ENCODE data around the gene MAP1LC3A. TPM values are rescaled to one million over a fixed set of nuclear protein-coding genes. Genes with fewer than 3 reads are reported as not detected.

MAP1LC3A gene
- total RNA-seq, 4 donors from 2014 or later, result 62.4 to 139 (median 106) TPM

DNA sequence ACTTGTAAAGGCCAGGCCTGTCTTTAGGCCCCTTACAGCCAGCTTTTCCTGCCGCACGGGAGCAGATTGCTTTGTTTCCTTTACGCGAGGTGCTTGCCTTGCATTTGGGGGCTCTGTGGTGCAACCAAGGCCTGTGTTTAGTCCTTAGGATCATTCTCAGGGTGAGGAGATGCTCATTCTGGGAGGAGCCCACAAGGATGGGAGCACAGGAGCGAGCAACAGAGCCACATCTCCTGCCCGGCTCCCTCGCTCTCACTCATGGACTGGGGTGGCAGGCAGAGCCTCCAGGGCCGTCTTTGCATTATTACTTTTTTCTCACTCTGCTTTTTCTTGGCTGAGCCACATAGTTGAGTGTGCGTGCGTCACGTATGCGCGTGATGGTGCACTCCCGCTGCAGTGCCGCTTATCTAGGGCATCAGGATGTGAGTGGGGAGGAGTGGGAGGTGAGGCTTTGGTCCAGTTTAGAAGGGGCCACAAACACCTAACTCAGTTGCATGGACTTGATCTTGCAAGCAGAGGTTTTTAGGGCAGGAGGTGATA is 23.1 kb upstream of the MAP1LC3A start:
- Histone ChIP-seq H3K27ac (peak overlapping the region in 3 of 4 donors; percentile 51 to 90 (median 67)), H3K27me3 (no peaks in the 10 kb centered on the region), H3K4me1 (peaks cover 0 to 36% (median 8%) of the 10 kb centered on the region in 4 donors), H3K9me3 (no peaks in the 10 kb centered on the region), H3K36me3 (peaks cover 2 to 89% (median 11%) of the 10 kb centered on the region in 3 donors), H3K4me3 (no peak overlapping the region)
- DNase-seq (ENCODE audit: low spot score in 2 of 2), result no peak
- whole genome bisulfite sequencing, 2 donors, result 82 to 91% methylated on average over 15 of the region's 15 CpGs
- TF ChIP-seq, protein P1, sequence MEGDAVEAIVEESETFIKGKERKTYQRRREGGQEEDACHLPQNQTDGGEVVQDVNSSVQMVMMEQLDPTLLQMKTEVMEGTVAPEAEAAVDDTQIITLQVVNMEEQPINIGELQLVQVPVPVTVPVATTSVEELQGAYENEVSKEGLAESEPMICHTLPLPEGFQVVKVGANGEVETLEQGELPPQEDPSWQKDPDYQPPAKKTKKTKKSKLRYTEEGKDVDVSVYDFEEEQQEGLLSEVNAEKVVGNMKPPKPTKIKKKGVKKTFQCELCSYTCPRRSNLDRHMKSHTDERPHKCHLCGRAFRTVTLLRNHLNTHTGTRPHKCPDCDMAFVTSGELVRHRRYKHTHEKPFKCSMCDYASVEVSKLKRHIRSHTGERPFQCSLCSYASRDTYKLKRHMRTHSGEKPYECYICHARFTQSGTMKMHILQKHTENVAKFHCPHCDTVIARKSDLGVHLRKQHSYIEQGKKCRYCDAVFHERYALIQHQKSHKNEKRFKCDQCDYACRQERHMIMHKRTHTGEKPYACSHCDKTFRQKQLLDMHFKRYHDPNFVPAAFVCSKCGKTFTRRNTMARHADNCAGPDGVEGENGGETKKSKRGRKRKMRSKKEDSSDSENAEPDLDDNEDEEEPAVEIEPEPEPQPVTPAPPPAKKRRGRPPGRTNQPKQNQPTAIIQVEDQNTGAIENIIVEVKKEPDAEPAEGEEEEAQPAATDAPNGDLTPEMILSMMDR (IDR thresholded peaks at IDR 0.05), result no peak
- TF ChIP-seq POLR2A (IDR thresholded peaks at IDR 0.05) (no peak), EP300 (IDR thresholded peaks at IDR 0.05) (no peak)

DNA sequence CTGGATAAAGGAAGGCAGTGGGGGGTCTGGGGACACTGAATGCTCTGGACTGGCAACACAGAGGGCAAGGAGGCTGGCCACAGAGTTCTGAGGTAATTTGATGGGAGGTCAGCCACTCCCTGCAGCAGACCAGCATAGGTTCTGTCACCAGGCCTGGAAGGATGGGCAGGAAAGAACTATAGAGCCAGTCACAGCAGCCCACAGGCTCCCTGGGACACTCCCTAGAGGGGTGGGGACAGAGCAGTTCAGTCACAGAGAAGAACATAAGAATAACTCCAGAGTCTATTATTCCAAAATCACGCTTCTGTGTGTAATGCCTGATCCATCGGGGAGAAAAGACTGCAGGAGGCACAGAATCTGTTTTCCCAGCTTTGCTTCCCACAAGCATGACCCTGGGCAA is 22.7 kb upstream of the MAP1LC3A start:
- Histone ChIP-seq H3K27me3 (no peaks in the 10 kb centered on the region), H3K4me3 (no peak overlapping the region), H3K9me3 (no peaks in the 10 kb centered on the region), H3K4me1 (peaks cover 0 to 31% (median 6%) of the 10 kb centered on the region in 4 donors), H3K36me3 (peaks cover 2 to 89% (median 16%) of the 10 kb centered on the region in 3 donors), H3K27ac (peak overlapping the region in 3 of 4 donors; percentile 51 to 90 (median 67))
- TF ChIP-seq POLR2A (IDR thresholded peaks at IDR 0.05), result no peak
- TF ChIP-seq EP300 (IDR thresholded peaks at IDR 0.05), result no peak
- TF ChIP-seq, protein P1 (IDR thresholded peaks at IDR 0.05), result no peak
- WGBS, 2 donors, result 76 to 96% methylated on average over 2 of the region's 2 CpGs
- no peak for DNase-seq (ENCODE audit: low spot score in 2 of 2)

DNA sequence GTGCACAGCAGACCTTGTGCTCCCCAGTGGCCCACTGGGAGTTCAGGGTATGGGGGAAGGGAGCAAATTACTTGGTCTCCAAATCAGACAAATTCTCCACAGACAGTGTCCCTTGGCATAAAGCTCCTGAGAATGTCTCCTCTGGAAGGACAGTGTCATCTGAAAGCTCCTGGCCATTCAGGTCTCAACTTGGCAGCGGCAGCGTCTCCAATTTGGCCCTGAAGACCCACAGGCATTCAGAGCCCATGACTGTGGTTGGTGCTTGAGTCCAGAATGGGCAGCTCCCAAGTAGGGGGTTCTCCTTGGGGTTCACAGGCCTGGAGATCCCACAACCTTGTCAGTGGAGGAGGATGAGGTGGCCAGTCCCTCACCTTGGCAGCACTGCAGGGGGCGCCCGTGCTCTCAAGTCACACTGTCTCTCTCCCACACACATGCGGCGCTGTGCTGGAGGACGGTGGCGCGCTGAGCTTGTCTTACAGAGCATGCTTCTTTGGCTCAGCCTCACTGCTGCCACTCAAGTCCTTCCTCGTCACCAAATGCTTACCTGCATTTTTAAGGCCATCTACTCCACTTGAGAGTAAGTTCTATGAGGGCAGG is 21.6 kb upstream of the MAP1LC3A start:
- H3K36me3 ChIP-seq, result peaks cover 6 to 96% (median 21%) of the 10 kb centered on the region in 3 donors
- peak in 1 of 2 donors; percentile 26 for DNase-seq (ENCODE audit: low spot score in 2 of 2)
- peak overlapping the region in 3 of 4 donors; percentile 4 to 90 (median 48) for H3K27ac ChIP-seq
- H3K27me3 ChIP-seq, result no peaks in the 10 kb centered on the region
- TF ChIP-seq POLR2A (IDR thresholded peaks at IDR 0.05), result no peak
- TF ChIP-seq, protein P1 (IDR thresholded peaks at IDR 0.05), result peak in 3 of 5 experiments; percentile 11 to 28 (median 15)
- no peaks in the 10 kb centered on the region for H3K9me3 ChIP-seq
- no peak overlapping the region for H3K4me3 ChIP-seq
- 82 to 88% methylated on average over 10 of the region's 10 CpGs for WGBS, 2 donors
- H3K4me1 ChIP-seq, result peaks cover 0 to 21% (median 4%) of the 10 kb centered on the region in 4 donors

DNA sequence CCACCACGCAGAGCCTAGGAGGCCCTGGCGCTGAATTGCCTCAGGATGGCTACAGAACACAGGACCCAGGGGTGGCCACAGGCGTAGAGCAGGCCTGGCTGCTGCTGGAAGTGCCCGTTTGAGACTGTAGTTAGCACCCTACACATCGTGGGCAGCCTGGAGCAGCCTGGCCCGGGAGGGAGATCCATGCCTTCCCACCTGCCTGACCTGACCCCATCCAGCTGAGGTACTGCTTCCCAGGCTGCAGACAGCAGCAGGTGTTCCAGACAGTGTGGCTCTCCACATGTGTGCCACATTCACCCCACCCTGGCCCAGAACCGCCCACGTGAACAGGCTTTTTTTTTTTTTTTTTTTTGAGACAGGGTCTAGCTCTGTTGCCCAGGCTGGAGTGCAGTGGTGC is 20.9 kb upstream of the MAP1LC3A start:
- TF ChIP-seq POLR2A (IDR thresholded peaks at IDR 0.05) (no peak), EP300 (IDR thresholded peaks at IDR 0.05) (no peak)
- TF ChIP-seq, protein P1 (IDR thresholded peaks at IDR 0.05), result no peak
- WGBS, 2 donors, result 83 to 86% methylated on average over 7 to 8 of the region's 8 CpGs

DNA sequence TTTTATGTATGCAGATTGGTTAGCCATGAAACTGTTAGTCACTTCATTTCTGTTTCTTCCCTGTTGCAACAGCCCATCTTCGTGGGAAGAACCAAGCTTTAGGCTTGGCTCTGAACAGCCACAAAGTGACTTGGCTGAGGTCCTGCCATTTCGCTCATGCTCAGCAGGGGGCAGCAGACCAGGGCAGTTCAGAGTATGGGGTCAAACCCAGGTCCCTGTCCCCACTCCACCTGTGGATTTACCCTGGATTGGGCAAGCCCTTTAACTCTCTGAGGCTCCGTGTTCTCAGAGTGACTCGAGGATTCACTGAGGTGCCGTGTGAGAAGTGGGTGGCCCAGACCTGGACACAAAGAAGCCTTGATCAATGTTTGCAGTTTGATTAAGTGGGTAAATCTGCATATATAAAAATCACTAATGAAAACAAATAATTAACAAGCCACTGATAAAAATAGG is 19.8 kb upstream of the MAP1LC3A start:
- no peak for TF ChIP-seq POLR2A (IDR thresholded peaks at IDR 0.05)
- no peak for TF ChIP-seq EP300 (IDR thresholded peaks at IDR 0.05)
- TF ChIP-seq, protein P1 (IDR thresholded peaks at IDR 0.05), result peak; percentile 64 to 79 (median 66)
- 47 to 55% methylated on average over 5 of the region's 5 CpGs for WGBS, 2 donors
- no peaks in the 10 kb centered on the region for H3K27me3 ChIP-seq
- H3K27ac ChIP-seq, result peak overlapping the region in 1 of 4 donors; percentile 90
- no peak overlapping the region for H3K4me3 ChIP-seq
- H3K9me3 ChIP-seq, result no peaks in the 10 kb centered on the region
- H3K36me3 ChIP-seq, result peaks cover 6 to 96% (median 21%) of the 10 kb centered on the region in 3 donors
- peaks cover 0 to 7% (median 0%) of the 10 kb centered on the region in 4 donors for H3K4me1 ChIP-seq
- DNase-seq (ENCODE audit: low spot score in 2 of 2), result peak in 1 of 2 donors; percentile 47

More for the DNA sequence above, 20.9 kb upstream of the MAP1LC3A start:
- peaks cover 6 to 96% (median 21%) of the 10 kb centered on the region in 3 donors for H3K36me3 ChIP-seq
- peaks cover 0 to 13% (median 2%) of the 10 kb centered on the region in 4 donors for H3K4me1 ChIP-seq
- H3K27me3 ChIP-seq, result no peaks in the 10 kb centered on the region
- no peaks in the 10 kb centered on the region for H3K9me3 ChIP-seq
- no peak for DNase-seq (ENCODE audit: low spot score in 2 of 2)
- H3K27ac ChIP-seq, result peak overlapping the region in 2 of 4 donors; percentile 48 to 90
- H3K4me3 ChIP-seq, result no peak overlapping the region
